HG03103 (cell line): ENCODE measurements around the gene CTDSPL.
"Not testable (repeated sequence)": the region's sequence is repeated elsewhere in the genome, so short reads cannot be mapped to it uniquely, and the experiment has no call there.

Source experiments
- ATAC-seq: cut with Tn5 transposase; IDR thresholded peaks from one replicate; pipeline ENCODE4 v1.9.1; 2021; ENCODE audit warnings: low read depth; ENCODE audit not compliant: unreplicated experiment

Gene CTDSPL

GRCh38 chr3:37961622-37962431 lies 100.1 kb downstream of the CTDSPL start:
- ATAC-seq: no peak

GRCh38 chr3:37963016-37963415 lies 101.3 kb downstream of the CTDSPL start:
- no peak for ATAC-seq

- no peak for ATAC-seq
Measured at GRCh38 chr3:37963635-37964034, 102.0 kb downstream of the CTDSPL start.

- no peak for ATAC-seq
Measured at GRCh38 chr3:37964146-37964545, 102.5 kb downstream of the CTDSPL start.

- ATAC-seq: no peak
Measured at GRCh38 chr3:37964716-37965115, 103.0 kb downstream of the CTDSPL start.

GRCh38 chr3:37967260-37967881 lies 105.7 kb downstream of the CTDSPL start:
- peak; percentile 71 for ATAC-seq

GRCh38 chr3:37968199-37968598 lies 106.5 kb downstream of the CTDSPL start:
- ATAC-seq: no peak

GRCh38 chr3:37968813-37969595 lies 107.3 kb downstream of the CTDSPL start:
- no peak for ATAC-seq

DNA sequence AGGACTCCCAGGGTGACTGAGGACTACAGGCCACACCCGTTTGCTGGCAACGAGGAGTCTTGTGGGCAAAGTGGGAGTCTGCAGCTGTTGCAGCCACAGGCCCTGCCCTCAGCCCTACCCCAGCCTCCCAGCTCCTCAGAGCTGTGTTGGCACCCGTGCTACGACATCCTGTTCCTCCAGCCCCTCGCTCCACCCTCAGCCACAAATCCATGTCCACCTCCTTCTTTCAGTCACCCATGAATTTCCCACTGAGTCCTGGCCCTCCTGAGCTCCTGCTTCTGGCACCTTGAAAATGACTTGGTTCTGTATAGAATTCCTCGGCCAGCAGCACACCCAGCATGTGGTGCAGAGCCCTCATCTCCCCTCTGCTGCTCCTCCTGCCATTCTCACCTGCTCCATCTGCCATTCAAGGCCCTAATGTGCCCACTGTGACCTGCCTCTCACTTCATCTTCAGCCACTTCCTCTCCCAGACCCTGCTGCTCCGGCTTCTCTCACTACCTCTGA lies 108.0 kb downstream of the CTDSPL start:
- ATAC-seq: no peak

- ATAC-seq: no peak
Measured at GRCh38 chr3:37970802-37971201, 109.1 kb downstream of the CTDSPL start.

- ATAC-seq: no peak
Measured at GRCh38 chr3:37971467-37971866, 109.8 kb downstream of the CTDSPL start.

DNA sequence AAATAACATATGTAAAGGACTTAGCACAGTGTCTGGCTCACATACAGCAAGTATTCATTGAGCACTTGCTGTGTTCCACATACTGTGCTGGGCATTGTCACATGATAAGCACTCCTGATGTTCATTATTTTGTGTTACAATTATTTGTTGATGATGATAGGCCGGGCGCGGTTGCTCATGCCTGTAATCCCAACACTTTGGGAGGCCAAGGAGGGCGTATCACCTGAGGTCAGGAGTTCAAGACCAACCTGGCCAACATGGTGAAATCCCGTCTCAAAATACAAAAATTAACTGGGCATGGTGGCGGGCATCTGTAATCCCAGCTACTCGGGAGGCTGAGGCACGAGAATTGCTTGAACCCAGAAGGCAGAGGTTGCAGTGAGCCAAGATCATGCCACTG lies 110.4 kb downstream of the CTDSPL start:
- not testable (repeated sequence) for ATAC-seq

GRCh38 chr3:37973246-37974054 lies 111.8 kb downstream of the CTDSPL start:
- ATAC-seq: no peak

DNA sequence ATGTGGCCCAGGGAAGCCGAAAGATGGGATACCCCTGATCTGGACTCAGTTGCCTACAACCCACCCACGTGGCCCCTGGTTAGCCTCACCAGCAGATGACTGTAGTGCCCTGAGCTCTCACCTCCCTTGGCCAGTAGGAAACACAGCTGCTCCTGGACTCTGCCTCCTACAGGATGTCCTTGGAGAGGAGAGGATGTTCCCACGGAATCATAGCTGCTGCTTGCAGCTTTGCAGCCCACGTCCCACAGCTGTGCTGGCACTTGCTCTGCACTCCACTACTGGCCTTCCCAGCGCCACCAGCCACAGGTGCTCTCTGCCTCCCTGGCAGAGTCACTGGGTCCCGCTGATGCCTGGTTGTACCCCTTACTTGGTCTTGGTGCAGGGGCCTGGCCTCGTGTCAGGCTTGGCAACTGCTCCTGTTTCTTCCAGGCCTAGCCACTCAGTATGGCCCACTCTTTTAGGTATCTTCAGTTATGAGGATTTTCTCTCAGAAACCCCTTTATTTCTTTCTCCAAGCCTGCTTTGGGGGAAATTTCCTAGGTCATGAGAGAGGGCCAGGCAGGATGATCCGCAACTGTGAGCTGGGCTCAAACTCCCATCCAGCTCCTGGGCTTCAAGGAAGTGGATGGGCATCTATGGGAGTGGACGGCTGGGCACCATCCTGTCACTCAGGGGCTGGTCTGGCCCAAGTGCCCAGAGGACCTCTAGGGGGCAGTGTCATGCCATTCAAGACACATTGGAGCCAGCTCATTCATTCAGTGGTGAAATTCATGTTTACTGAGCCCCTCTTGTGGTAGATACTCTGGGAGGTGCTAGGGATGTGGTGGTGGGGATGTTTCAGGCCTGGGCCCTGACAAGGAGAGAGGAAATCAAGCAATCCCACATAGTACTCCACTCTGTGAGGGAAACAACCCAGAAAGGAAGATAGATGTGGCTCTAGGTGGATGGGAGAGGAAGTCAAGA lies 112.7 kb downstream of the CTDSPL start:
- peak; percentile 95 for ATAC-seq

GRCh38 chr3:37979541-37980461 lies 118.1 kb downstream of the CTDSPL start:
- no peak for ATAC-seq

GRCh38 chr3:37980462-37981347 lies 119.0 kb downstream of the CTDSPL start:
- no peak for ATAC-seq

GRCh38 chr3:37981348-37981664 lies 119.6 kb downstream of the CTDSPL start:
- ATAC-seq: no peak
